DND-41 (cell line): ENCODE results near the gene BAD.
"Not testable (repeated sequence)": the region's sequence is repeated elsewhere in the genome, so short reads cannot be mapped to it uniquely, and the experiment has no call there.

Source experiments
- CTCF ChIP-seq: IDR thresholded peaks from 2 replicates; pipeline ENCODE4 v1.5.1; 2012; ENCODE audit warnings: borderline replicate concordance, low read length, moderate library complexity, mild to moderate bottlenecking; ENCODE audit not compliant: poor library complexity, severe bottlenecking; ENCODE audit errors: extremely low read depth
- EZH2 ChIP-seq: IDR thresholded peaks from 3 replicates; pipeline ENCODE4 v1.6.1; 2012; ENCODE audit warnings: borderline replicate concordance, low read depth, mild to moderate bottlenecking, moderate library complexity, low read length, inconsistent platforms; ENCODE audit not compliant: severe bottlenecking

- TF ChIP-seq CTCF, EZH2: not testable (repeated sequence)
These were observed 31.4 kb upstream of the BAD start for GRCh38 chr11:64315667-64316526.
